B cell (primary cell): ENCODE measurements around the gene DOCK1. TPM values are rescaled to one million over a fixed set of nuclear protein-coding genes. Genes with fewer than 3 reads are reported as not detected.
"Not testable (repeated sequence)": the region's sequence is repeated elsewhere in the genome, so short reads cannot be mapped to it uniquely, and the experiment has no call there.

ENCODE experiments used
- ATAC-seq: fragments of 200-7000 bp; cut with Tn5 transposase; one replicate; pipeline ENCODE4 v1.10.0; 2021; ENCODE audit warnings: low read depth, mild to moderate bottlenecking, moderate number of reproducible peaks, moderate library complexity
- CTCF ChIA-PET: fragments of 350-600 bp; sonication (Branson Sonifier 250); formaldehyde crosslinking; loops from one replicate; lab custom pipeline; 2021; ENCODE audit warnings: antibody characterized with exemption, inconsistent platforms; lab: Charles Lee
- POLR2A ChIA-PET: fragments of 350-600 bp; sonication (Branson Sonifier 250); formaldehyde crosslinking; loops from one replicate; lab custom pipeline; 2021; ENCODE audit warnings: antibody characterized with exemption; lab: Charles Lee
- DNase-seq: peaks from one replicate; pipeline ENCODE4 v3.0.0; 2013
- H2AFZ ChIP-seq: 2 replicates; pipeline ENCODE4 v1.6.1; 2012; ENCODE audit warnings: mild to moderate bottlenecking, low read depth, low read length; ENCODE audit not compliant: insufficient read depth, poor library complexity, severe bottlenecking
- H3K27ac ChIP-seq, 2 donors: 1 replicate in 1 of 2; 2 replicates in 1 of 2; pipeline ENCODE4 v1.5.1; 2012 to 2013; ENCODE audit warnings: low read length in 2 of 2, mild to moderate bottlenecking in 2 of 2, moderate library complexity in 1 of 2
- H3K27me3 ChIP-seq, 4 experiments: fragments of 200-600 bp in 1 of 4; sonication (generic) in 1 of 4; replicated peaks in 1 of 4; 1 replicate in 2 of 4; 2 replicates in 2 of 4; pipeline versions ENCODE4 v1.6.1 to v1.7.0; 2013 to 2016; ENCODE audit warnings: low read length in 3 of 4, mild to moderate bottlenecking in 2 of 4, mixed read lengths in 1 of 4, moderate library complexity in 1 of 4; ENCODE audit not compliant: insufficient read depth in 4 of 4, control insufficient read depth in 3 of 4; ENCODE audit errors: control extremely low read depth in 1 of 4
- H3K36me3 ChIP-seq, 2 experiments: replicated peaks in 1 of 2; 1 replicate in 1 of 2; 2 replicates in 1 of 2; pipeline versions ENCODE4 v1.6.1 to v1.7.1; 2013; ENCODE audit warnings: low read length in 1 of 2; ENCODE audit not compliant: insufficient read depth in 2 of 2, control insufficient read depth in 1 of 2; ENCODE audit errors: control extremely low read depth in 1 of 2, extremely low read depth in 1 of 2
- H3K4me1 ChIP-seq, 2 donors: fragments of 200-600 bp in 1 of 2; sonication (generic) in 1 of 2; 1 replicate in 1 of 2; 2 replicates in 1 of 2; pipeline versions ENCODE4 v1.5.1 to v1.6.1; 2013 to 2017; ENCODE audit warnings: low read length in 2 of 2; ENCODE audit not compliant: control insufficient read depth in 2 of 2, insufficient read depth in 2 of 2
- H3K4me2 ChIP-seq: replicated peaks from 2 replicates; pipeline ENCODE3; 2012; ENCODE audit warnings: mild to moderate bottlenecking, low read depth, low read length; ENCODE audit not compliant: poor library complexity, severe bottlenecking
- H3K4me3 ChIP-seq, 5 experiments: fragments of 200-600 bp in 1 of 5; sonication (generic) in 1 of 5; 1 replicate in 3 of 5; 2 replicates in 2 of 5; pipeline versions ENCODE4 v1.5.1 to v1.7.0; 2011 to 2016; ENCODE audit warnings: low read length in 4 of 5, mild to moderate bottlenecking in 4 of 5, low read depth in 2 of 5, control low read depth in 1 of 5, moderate library complexity in 1 of 5; ENCODE audit not compliant: insufficient read depth in 1 of 5; ENCODE audit errors: control extremely low read depth in 1 of 5, extremely low read depth in 1 of 5
- H3K79me2 ChIP-seq: fragments of 200-600 bp; sonication (generic); one replicate; pipeline ENCODE4 v1.6.0; 2016; ENCODE audit warnings: low read length; ENCODE audit not compliant: control insufficient read depth, insufficient read depth
- H3K9ac ChIP-seq: fragments of 200-600 bp; sonication (generic); 2 replicates; pipeline ENCODE4 v1.6.1; 2017; ENCODE audit warnings: mild to moderate bottlenecking, low read length, moderate library complexity
- H3K9me3 ChIP-seq, 3 donors: one replicate each; pipeline versions ENCODE4 v1.6.1 to v1.7.1; 2013; ENCODE audit warnings: low read length in 2 of 3; ENCODE audit not compliant: control insufficient read depth in 2 of 3, insufficient read depth in 1 of 3; ENCODE audit errors: control extremely low read depth in 1 of 3
- H4K20me1 ChIP-seq: 2 replicates; pipeline ENCODE4 v1.6.0; 2012; ENCODE audit warnings: mild to moderate bottlenecking, low read length; ENCODE audit not compliant: insufficient read depth, control insufficient read depth, poor library complexity, severe bottlenecking
- H3K27ac Mint-ChIP-seq: one replicate; pipeline ENCODE4 v1.8.0; 2021; ENCODE audit warnings: mixed read lengths
- H3K27me3 Mint-ChIP-seq: one replicate; pipeline ENCODE4 v1.8.0; 2021; ENCODE audit warnings: mixed read lengths
- H3K4me1 Mint-ChIP-seq: one replicate; pipeline ENCODE4 v1.8.0; 2021; ENCODE audit warnings: mixed read lengths
- H3K4me3 Mint-ChIP-seq: one replicate; pipeline ENCODE4 v1.8.0; 2021; ENCODE audit warnings: mixed read lengths
- H3K9me3 Mint-ChIP-seq: one replicate; pipeline ENCODE4 v1.8.0; 2022; ENCODE audit warnings: mixed read lengths; ENCODE audit not compliant: insufficient read depth
- EZH2 ChIP-seq: IDR thresholded peaks from 2 replicates; pipeline ENCODE4 v1.6.1; 2012; ENCODE audit warnings: borderline replicate concordance, low read depth, mild to moderate bottlenecking, moderate library complexity, low read length; ENCODE audit not compliant: insufficient read depth, poor library complexity, severe bottlenecking
- WGBS: methylation state at CpG from one replicate; pipeline ENCODE4 v1.1.5; 2013; ENCODE audit warnings: missing lambda C conversion rate; ENCODE audit not compliant: insufficient coverage; 5-methylcytosine and 5-hydroxymethylcytosine counted together
- intact Hi-C: fragments of 100-400 bp; cut with micrococcal nuclease; formaldehyde crosslinking; loops from one replicate; pipeline ENCODE4 v1.10.0; 2022
- polyA plus RNA-seq: library from polyadenylated mRNA; depleted of rRNA; stranded (reverse); fragments of >200 nt; gene quantifications from 2 replicates; pipeline ENCODE4 v1.2.3, GENCODE V29; 2012
- total RNA-seq, 2 donors: library from RNA; stranded (reverse); fragments of 120-200 nt in 1 of 2; gene quantifications; 1 replicate in 1 of 2; 2 replicates in 1 of 2; pipeline versions ENCODE4 v1.2.3 to v1.2.4, GENCODE V29; 2013 to 2022
- TF ChIP-seq, protein P1 (sequence below): fragments of 200-600 bp; IDR thresholded peaks from one replicate; pipeline ENCODE4 v1.8.0; 2022; ENCODE audit warnings: antibody characterized with exemption, mild to moderate bottlenecking

Gene DOCK1
- total and polyA plus RNA-seq, 2 donors (not counting 1 experiment from before 2014, with no cell fraction given): not detected

DNA sequence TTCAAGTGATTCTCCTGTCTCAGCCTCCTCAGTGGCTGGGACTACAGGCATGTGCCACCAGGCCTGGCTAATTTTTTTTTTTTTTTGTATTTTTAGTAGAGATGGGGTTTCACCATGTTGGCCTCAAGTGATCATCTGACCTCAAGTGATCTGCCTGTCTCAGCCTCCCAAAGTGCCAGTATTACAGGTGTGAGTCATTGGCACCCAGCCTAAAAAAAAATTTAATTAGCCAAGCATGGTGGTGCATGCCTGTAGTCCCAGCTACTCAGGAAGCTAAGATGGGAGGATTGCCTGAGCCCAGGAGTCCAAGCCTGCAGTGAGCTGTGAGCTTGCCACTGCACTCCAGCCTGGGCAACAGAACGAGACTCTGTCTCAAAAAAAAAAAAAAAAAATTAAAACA is 16.8 kb upstream of the DOCK1 start:
- H3K4me1 ChIP-seq, H3K4me3 Mint-ChIP-seq, H3K4me1 Mint-ChIP-seq, ATAC-seq, H3K27me3 Mint-ChIP-seq, H2AFZ ChIP-seq, H3K27me3 ChIP-seq, DNase-seq, intact Hi-C loops, H3K4me2 ChIP-seq, H3K9ac ChIP-seq, H4K20me1 ChIP-seq, H3K36me3 ChIP-seq, POLR2A ChIA-PET, H3K79me2 ChIP-seq, H3K27ac ChIP-seq, H3K9me3 Mint-ChIP-seq, H3K27ac Mint-ChIP-seq, CTCF ChIA-PET, H3K4me3 ChIP-seq: not testable (repeated sequence)
- peaks cover 0 to 11% (median 0%) of the 10 kb centered on the region in 3 donors for H3K9me3 ChIP-seq
- WGBS: no CpG with 5 or more reads among the region's 1 CpG

DNA sequence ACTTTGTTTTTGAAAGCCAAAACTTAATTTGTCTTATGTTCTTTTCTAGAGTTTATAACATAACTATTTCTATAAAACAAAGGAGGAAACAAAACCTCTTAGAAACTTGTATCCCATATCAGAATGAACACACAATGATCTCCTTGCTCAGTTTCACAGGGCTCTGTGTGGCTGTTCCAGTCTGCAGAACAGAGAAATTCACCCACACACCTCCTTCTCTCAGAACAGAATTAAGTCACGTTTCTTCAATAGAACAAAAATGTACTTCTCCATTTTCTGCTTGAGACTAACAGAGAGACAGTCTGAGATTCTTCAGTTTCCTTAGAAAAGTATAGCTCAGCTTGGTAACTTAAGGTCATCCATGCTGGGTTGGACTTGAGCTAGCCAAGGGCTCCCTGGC is 15.8 kb upstream of the DOCK1 start:
- Histone ChIP-seq H3K9me3 (peaks cover 0 to 15% (median 0%) of the 10 kb centered on the region in 3 donors), H3K27me3 (no peaks in the 10 kb centered on the region), H2AFZ (no peak overlapping the region), H3K9ac (no peak overlapping the region), H3K27ac (no peak overlapping the region), H3K4me2 (no peak overlapping the region), H4K20me1 (no peaks in the 10 kb centered on the region), H3K79me2 (no peaks in the 10 kb centered on the region), H3K4me3 (no peak overlapping the region), H3K36me3 (no peaks in the 10 kb centered on the region), H3K4me1 (no peaks in the 10 kb centered on the region)
- Mint-ChIP-seq H3K9me3 (peaks cover 6% of the 10 kb centered on the region), H3K27ac (no peak overlapping the region), H3K27me3 (no peaks in the 10 kb centered on the region), H3K4me3 (no peak overlapping the region), H3K4me1 (no peaks in the 10 kb centered on the region)
- TF ChIP-seq, protein P1, sequence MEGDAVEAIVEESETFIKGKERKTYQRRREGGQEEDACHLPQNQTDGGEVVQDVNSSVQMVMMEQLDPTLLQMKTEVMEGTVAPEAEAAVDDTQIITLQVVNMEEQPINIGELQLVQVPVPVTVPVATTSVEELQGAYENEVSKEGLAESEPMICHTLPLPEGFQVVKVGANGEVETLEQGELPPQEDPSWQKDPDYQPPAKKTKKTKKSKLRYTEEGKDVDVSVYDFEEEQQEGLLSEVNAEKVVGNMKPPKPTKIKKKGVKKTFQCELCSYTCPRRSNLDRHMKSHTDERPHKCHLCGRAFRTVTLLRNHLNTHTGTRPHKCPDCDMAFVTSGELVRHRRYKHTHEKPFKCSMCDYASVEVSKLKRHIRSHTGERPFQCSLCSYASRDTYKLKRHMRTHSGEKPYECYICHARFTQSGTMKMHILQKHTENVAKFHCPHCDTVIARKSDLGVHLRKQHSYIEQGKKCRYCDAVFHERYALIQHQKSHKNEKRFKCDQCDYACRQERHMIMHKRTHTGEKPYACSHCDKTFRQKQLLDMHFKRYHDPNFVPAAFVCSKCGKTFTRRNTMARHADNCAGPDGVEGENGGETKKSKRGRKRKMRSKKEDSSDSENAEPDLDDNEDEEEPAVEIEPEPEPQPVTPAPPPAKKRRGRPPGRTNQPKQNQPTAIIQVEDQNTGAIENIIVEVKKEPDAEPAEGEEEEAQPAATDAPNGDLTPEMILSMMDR: no peak
- TF ChIP-seq EZH2: no peak
- ChIA-PET POLR2A (no interaction called here), CTCF (no interaction called here)
- WGBS: no CpG with 5 or more reads among the region's 1 CpG
- intact Hi-C loops: no loop called here
- ATAC-seq (no peak), DNase-seq (no peak)

DNA sequence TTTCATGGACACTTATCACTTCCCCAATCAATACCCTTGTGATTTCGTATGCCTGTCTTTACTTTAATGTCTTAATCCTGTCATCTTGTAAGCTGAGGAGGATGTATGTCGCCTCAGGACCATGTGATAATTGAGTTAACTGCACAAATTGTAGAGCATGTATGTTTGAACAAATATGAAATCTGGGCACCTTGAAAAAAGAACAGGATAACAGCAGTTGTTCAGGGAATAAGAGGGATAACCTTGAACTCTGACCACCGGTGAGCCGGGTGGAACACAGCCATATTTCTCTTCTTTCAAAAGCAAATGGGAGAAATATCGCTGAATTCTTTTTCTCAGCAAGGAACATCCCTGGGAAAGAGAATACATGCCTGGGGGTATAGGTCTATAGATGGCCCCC is 14.4 kb upstream of the DOCK1 start:
- H3K4me3 ChIP-seq, H2AFZ ChIP-seq, ATAC-seq, H3K4me2 ChIP-seq, DNase-seq, CTCF ChIA-PET, H3K27ac ChIP-seq, H3K4me1 ChIP-seq, H4K20me1 ChIP-seq, H3K27me3 Mint-ChIP-seq, intact Hi-C loops, H3K4me1 Mint-ChIP-seq, H3K9me3 Mint-ChIP-seq, POLR2A ChIA-PET, H3K27me3 ChIP-seq, H3K79me2 ChIP-seq, H3K4me3 Mint-ChIP-seq, H3K36me3 ChIP-seq, H3K9ac ChIP-seq, H3K27ac Mint-ChIP-seq: not testable (repeated sequence)
- peaks cover 0 to 25% (median 0%) of the 10 kb centered on the region in 3 donors for H3K9me3 ChIP-seq
- WGBS: 100% methylated on average over 1 of the region's 5 CpGs
